Activated CD4-positive, alpha-beta T cell treated with anti-CD3 and anti-CD28 coated beads for 1 hour (primary cell): ENCODE data around the gene ZNF254.
"Not testable (repeated sequence)": the region's sequence is repeated elsewhere in the genome, so short reads cannot be mapped to it uniquely, and the experiment has no call there.

ENCODE experiments used
- DNase-seq: peaks from one replicate; pipeline ENCODE4 v3.0.0-alpha.2; 2020

The ZNF254 gene

GRCh38 chr19:24073807-24074206 is 13.2 kb upstream of the ZNF254 start:
- no peak for DNase-seq

- no peak for DNase-seq
Observed at GRCh38 chr19:24074720-24075454, 12.1 kb upstream of the ZNF254 start.

- not testable (repeated sequence) for DNase-seq
Observed at GRCh38 chr19:24075530-24075929, 11.5 kb upstream of the ZNF254 start.

- DNase-seq = no peak
Observed at GRCh38 chr19:24078680-24079079, 8.3 kb upstream of the ZNF254 start.

- no peak for DNase-seq
Observed at GRCh38 chr19:24081056-24081455, 5.9 kb upstream of the ZNF254 start.

- no peak for DNase-seq
Observed at GRCh38 chr19:24098359-24098758, 11.4 kb downstream of the ZNF254 start.

- no peak for DNase-seq
Observed at GRCh38 chr19:24099829-24100228, 12.8 kb downstream of the ZNF254 start.

- DNase-seq = not testable (repeated sequence)
Observed at GRCh38 chr19:24100597-24100996, 13.6 kb downstream of the ZNF254 start.

GRCh38 chr19:24101459-24102115 is 14.6 kb downstream of the ZNF254 start:
- DNase-seq = no peak

GRCh38 chr19:24127601-24128000 is 40.6 kb downstream of the ZNF254 start:
- no peak for DNase-seq

- no peak for DNase-seq
Observed at GRCh38 chr19:24140099-24140498, 53.1 kb downstream of the ZNF254 start.

GRCh38 chr19:24140591-24140990 is 53.6 kb downstream of the ZNF254 start:
- no peak for DNase-seq

GRCh38 chr19:24141612-24142011 is 54.6 kb downstream of the ZNF254 start:
- DNase-seq = no peak

GRCh38 chr19:24142771-24143170 is 55.8 kb downstream of the ZNF254 start:
- DNase-seq = no peak

- DNase-seq = no peak
Observed at GRCh38 chr19:24159707-24160106, 72.7 kb downstream of the ZNF254 start.

- no peak for DNase-seq
Observed at GRCh38 chr19:24166055-24166454, 79.1 kb downstream of the ZNF254 start.

- no peak for DNase-seq
Observed at GRCh38 chr19:24173882-24174281, 86.9 kb downstream of the ZNF254 start.

GRCh38 chr19:24177686-24178085 is 90.7 kb downstream of the ZNF254 start:
- DNase-seq = no peak

- no peak for DNase-seq
Observed at GRCh38 chr19:24178207-24178606, 91.2 kb downstream of the ZNF254 start.
